Superior temporal gyrus (tissue), 1 donor: ENCODE data around the gene JAKMIP1.
A peak's percentile ranks its signal among the peaks of the same experiment; 100 is the strongest.

Experiments used
- DNase-seq: peaks from one replicate; pipeline ENCODE4 v3.0.0-alpha.2; 2016; ENCODE audit errors: extremely low spot score

The JAKMIP1 gene

DNA sequence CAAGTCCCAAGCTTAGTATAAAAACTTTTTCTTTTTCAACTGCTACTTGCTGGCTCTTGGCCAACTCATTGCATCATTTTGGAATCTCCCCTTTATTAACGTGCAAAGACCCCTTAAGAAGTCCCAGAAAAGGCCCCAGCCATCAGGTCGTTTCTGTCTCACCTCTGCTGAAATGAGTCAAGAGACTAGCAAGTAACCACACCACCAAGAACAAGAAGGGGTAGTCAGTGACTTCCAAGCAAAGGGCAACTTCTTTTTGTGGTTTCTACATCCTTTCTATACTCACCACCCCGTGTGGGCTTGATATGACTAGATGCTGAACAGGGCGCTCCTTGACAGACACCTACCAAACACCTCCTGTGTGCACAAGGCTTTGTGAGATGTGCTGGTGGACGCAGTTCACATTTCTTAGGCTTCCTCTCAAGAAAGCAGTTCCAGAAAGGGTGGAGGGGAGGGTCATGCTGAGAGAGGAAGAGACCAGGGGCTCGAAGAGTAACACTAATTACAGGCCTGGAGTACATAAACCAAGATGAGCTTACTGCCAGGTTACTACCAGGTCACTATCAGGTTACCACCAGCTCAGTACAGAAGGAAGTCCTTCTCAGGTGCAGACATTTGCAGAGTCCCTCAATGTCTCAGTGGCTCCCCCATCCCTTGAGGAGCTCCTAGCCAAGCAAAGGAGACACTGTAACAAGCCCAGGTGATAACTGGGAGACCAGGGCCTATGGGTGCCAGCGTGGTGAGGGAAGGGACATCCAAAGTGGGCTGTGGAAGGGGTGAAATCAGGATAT lies 19.3 kb downstream of the JAKMIP1 start:
- DNase-seq: no peak

DNA sequence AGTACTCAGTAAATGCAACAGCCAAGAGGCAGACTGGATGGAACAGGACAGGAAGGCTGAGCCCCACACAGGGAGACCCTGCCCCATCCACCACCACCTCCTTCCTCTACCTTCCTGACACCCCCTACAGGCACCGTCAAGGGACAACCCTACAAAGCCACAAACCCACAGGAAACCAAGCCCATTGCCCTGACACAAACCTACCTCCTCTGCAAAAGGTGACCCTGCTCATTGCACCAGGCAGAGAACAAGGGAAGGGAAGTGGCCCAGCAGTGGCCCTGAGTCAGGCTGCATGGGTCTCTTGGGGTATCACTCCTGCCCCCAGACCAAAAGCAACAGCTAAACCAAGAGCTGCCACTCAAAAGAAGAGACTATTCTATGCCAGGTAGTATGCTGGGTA lies 21.0 kb downstream of the JAKMIP1 start:
- DNase-seq: no peak

DNA sequence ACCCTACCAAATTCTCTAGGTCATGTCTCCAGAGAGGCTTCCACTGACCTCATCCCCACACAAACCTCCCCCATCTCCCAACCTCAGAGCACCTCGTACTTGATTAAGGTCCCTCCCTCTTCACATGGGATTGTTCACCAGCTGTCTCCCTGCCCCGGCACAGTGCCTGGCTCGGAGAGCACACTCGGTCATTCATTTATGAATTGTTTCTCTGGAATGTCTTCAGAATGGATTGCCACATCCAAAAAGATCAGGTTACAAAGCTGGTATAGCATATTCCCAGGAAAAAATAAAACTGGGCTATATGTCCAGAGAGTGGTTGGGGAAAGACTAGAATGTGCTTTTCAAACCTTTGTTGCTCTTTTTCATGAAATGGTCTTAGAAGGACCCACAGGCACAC lies 21.6 kb downstream of the JAKMIP1 start:
- no peak for DNase-seq

DNA sequence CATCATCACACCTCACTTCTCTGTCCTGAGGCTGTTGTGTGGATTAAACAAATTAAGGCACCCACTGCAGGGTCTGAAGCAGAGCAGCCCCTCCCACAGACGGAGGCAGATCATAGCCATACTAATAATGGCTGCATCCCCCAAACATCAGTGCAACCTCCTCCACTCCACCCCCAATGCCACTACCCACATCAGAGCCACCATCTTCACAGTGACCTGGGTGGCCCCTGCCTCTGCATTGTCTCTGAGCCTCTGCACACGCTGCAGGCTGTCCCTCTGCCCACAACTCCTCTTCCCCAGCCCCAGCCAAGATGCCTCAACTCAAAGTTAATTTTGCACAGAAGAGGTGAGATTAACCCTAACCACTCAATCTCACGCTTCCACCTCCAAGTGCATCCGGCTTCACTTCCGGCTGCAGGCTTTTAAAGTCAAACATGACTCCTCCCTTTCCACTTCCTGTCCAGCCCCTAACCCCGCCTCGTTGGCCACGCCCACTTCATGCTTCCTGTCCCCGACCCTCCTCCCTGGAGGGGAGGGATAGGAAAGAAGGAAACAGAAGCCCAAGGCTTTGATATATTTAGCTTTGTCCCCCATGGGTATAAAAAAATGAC lies 22.7 kb downstream of the JAKMIP1 start:
- no peak for DNase-seq

DNA sequence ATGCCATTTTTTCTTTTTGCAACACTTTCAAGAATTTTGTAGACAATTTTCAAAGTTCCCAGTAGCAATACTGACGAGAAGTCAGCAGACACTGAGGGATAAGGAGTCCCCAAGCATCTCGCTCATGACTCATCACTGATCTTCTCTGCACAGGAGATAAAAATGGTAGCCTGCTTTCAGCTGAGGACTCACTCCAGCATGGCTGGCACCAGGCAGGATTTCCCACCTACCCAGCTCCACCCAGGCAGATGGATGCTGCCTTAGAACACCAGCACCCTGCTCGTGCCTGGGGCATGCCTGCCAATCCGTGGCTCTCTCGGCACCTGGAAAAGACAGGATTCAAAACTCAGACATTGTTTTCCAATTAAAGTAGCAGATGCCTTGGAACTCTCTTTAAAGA lies 24.9 kb downstream of the JAKMIP1 start:
- DNase-seq: peak; percentile 50

DNA sequence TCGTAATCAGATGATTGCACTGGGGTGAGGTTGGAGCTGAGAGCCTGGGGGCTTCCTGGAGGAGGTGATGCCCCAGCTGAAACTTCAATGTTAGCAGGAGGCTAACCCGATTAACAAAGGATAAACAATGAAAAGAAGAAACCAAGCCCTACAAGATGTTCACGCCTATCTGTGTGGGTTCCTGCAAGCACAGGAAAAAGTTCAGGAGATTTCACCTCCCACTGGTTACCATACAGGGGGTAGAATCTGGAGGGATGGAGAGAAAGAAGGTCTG lies 27.5 kb downstream of the JAKMIP1 start:
- DNase-seq: no peak

DNA sequence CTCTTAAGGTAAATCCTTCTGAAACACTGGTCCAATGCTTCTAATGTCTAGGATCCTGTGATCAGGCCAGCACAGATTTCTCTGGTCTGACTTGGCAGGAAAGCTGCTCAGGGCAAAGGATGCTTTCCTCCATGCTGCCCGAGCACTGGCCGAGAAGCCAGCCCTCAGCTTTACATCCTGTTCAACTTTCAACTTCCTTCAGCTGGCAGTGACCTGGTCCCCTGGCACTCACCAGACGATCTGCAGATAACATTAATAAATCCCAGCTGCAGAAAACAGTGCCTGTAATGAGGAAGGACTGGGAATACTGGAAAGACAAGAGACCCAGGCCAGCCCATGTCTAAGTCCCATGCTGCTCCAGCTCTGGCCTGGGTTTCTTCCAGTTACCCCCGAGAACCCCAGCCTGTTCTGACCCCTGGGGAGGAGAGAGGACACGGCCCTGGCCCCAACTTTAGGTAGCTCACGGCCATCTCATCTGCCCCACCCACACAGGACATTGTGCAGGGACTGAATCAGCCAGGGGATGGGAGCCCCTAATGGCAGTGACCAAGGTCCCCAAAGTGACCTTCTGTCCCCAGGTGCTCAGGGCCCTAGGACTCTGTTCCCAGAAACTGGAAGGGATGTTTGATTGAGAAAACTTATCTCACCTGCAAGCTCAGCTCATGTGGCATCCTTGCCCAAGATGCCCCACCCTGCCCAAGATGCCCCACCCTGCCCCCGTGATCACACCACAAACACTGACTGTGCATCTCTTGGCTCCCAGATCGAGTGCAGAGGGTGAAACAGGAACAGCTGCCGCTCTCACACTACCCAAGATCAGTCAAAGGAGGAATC lies 28.0 kb downstream of the JAKMIP1 start:
- DNase-seq: no peak

DNA sequence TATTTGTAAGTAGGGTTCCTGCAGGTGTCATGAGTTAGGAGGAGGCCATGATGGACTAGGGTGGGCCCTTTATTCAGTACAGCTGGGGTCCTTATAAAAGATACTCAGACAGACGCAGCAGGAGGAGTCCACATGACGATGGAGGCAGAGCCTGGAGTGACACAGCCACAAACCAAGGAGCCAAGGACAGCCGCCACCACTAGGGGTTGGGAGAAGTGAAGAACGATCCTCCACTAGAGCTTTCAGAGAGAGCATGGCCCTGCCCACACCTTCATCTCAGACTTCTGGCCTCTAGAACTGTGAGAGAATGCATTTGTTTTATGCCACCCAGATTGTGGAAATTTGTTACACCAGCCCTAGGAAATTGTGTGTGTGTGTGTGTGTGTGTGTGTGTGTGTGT lies 31.1 kb downstream of the JAKMIP1 start:
- no peak for DNase-seq

DNA sequence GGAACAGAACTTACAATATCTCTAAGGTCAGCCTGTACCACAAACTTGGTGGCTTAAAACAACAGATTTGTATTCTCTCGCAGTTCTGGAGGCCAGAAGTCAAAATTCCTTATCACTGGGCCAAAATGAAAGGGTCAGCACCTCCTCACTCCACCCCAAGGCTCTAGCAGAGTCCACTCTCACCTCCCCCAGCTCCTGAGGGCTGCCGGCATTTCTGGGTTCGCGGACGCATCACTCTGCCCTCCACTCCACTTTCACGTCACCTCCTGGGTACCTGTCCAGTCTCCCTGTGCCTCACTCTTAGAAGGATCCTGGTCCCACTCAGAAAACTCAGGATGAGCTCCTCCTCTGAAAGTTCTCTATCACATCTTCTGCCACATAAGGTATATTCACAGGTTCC lies 34.6 kb downstream of the JAKMIP1 start:
- DNase-seq: no peak

DNA sequence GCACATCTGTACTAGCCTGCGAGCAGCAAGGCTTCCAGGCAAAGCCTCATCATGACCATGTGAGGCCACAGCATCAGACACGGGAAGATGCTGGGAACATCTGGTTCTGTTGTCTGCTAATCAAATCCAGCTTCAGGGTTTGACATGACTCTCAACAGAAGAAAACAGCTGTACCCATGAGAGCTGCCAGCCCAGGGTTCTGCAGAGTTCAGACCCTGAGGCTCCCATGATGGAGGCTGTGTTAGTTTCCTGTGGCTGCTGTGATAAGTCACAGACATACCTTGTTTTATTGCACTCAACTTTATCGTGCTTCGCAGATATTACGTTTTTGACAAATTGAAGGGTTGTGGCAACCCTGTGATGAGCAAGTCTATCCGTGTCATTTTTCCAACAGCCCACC lies 37.5 kb downstream of the JAKMIP1 start:
- DNase-seq: no peak

DNA sequence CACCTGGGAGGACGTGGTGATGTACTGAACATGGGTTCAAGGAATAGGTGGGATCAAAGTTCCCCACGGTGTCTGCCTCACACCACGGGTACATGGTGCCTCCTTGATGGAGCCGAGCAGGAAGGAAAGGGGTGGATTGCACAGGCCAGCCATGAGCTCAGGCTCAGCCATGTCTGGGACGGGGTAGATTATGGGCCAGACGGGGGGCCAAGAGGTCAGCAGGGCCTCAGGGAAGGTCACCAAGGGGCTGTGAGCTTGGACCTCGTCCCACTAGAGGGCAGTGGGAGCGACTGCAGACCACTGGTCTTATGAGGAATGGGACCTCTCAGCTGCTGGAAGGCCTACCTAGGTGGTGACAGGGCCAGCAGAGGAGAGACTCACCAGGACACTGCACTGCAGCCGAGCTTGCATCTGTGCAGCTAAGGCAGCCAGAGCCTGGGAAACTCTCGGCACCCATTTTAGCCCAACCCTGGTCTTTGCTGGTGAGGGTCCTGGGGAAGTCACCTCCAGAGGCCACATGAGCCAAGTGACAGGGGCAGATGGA lies 38.4 kb downstream of the JAKMIP1 start:
- no peak for DNase-seq

DNA sequence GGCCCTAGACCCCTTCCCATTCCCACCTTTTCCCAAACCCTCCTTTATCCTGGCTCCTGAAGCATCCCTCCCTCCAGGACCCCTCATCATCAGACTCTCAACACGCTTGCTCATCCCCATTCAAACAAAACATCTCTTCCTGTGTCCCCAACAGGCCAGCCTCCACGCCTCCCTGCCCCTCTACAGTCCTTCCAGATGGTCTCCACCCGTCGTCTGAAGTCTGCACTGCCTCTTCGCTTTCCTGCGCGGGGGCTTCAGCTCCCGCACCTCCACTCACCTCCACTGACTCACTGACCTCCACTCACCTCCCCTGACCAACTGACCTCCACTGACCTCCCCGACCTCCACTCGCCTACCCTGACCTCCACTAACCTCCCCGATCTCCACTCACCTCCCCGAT lies 39.8 kb downstream of the JAKMIP1 start:
- DNase-seq: no peak

DNA sequence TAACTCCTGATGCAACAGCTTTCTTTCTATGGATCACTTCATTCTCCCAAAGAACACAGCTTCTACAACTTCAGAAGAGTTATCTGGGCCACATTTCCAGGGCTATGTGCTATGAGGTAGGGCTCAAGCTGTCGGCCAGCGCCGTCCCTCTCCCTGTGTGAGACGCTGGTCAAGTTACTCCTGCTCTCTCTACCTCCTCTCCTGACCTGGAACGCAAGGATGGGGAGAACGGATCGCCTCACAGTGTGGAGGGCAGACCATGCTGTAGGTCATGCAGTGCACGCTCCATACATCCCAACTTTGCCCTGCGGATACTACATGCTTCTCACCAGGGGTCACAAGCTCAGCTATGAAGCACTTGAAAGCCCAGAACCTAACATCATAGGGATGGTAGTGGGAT lies 42.4 kb downstream of the JAKMIP1 start:
- DNase-seq: no peak

DNA sequence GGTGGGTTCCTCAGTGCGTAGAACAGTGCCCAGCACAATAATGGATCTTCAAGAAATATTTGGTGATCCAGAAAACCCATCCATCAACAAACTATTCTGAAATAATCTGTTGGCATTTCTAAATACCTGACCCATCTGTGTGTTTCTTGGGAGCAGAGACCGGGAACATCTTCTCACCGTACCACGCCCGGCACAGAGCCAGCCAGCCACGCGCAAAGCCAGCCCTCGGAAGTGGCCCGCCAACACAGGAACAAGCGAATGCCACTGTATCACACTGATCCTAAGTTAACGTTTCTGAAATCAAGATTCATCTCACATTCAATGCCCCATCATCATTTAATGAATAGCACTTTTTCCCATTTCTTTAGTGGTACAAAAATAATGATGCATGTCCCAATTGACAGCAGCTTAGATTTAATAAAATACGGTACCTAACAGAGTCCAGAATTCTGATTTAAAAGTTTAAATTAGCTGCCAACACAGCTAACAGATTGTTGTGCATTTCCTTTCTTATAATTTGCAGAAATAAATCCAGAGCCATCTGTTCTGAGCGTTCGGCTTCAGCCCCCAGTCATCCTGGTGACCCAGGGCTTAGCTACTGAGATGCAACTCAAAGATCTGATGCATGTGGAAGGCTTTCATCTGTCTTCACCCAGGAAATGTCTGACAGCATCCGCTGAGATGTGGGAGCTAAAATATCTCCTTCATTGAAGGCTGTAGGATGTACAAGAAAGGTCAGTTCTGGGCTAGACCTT lies 44.2 kb downstream of the JAKMIP1 start:
- DNase-seq: no peak

DNA sequence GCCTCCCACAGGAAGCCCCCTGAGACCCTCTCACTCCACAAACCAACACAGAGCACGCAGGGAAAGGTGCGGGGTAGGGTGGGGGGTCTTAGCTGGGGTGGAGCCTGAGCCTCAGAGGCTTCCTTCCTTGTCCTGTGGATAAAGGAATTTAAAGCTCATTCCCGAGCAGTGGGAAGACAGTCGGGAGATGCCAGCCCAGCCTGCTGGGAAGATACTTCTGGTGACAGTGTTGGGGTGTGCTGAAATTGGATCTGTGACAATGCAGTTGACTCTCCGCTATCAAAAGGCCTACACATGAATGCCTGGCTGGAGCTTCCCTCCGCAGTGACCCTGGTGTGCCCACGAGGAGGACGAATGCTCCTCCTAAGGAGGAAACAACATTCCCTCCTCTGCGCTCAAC lies 45.5 kb downstream of the JAKMIP1 start:
- no peak for DNase-seq

DNA sequence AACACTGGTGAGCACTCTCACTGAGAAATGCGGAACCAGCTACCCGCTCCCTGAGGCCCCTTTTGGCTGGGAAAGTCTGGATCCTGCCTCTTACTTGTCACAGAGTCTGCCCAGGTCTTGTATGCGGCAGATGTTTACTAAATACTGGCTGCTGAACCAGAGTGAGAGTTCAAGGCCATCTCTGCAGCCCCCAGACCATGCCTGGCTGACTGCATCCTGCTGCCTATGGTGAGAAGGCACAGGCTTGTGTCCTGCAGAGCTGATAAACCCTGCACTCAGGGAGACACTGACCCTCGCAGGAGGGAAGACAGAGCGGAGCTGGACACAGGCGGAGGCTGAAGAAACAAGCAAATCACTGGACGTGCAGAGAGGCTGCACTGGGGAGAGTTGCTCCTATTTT lies 46.5 kb downstream of the JAKMIP1 start:
- no peak for DNase-seq

DNA sequence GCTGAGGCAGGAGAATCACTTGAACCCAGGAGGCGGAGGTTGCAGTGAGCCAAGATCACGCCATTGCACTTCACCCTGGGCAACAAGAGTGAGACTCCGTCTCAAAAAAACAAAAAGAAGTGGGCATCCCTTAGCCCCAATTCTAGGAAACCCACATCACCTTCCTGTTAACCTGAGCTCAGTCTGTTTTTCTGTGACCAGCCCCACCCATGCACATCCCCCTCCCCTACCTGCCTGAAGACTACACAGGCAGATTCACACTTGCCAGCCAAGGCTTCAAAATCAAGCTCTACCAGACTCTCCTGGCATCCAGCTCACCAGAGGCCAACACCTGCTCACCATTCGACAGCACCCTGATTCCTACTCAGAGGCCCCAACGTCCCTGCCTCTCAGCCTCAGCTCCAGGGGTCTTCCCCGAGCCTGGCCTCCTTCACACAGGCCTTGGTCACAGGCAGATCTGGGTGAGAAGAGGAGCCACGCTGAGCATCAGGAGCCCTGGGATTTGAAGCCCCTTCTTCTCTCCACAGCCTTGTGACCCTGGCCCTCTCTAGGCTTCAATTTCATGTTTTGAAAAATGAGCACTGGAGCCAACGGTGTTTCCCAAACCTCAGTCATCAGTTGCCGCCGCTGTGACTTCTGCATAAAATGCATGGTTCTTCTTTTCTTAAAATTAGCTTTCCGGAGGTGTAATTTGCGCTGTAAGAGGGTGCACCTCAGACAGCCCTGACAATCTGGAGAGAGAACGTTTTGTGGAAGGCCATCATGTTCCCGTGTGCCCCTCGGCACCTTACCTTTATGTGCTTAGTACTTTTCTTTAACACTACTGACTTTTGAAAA lies 47.3 kb downstream of the JAKMIP1 start:
- no peak for DNase-seq

DNA sequence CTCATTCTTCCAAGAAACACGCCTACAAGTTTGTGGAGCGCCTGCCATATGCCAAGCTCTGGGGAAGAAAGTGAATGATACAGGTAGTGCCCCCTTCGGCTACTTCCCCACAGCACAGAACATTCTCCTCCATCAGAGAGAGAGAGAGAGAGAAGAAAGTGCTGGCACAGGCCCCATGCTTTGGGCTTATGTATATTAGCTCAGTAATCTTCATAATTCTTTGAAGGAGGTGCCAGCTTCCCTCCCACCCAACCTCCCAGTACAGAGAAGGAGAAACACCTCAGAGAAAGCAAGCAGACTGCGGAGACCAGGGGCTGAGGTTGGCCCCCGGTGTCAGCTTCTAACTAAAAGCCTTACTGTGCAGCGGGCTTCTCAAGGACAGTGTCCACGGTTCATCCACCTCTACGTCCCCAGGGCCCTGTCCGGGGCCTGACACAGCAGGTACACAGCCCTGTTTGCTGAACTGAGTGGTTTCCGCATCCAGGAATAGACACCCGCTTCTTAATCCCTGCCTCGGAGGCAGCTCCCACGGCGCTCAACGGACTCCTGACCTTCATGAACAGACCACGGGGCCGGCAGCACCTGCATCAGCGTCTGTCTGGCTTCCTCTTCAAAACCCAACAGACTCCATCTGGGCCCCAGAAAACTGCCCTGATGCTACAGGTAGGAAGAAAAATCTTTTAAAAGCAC lies 50.2 kb downstream of the JAKMIP1 start:
- DNase-seq: no peak

DNA sequence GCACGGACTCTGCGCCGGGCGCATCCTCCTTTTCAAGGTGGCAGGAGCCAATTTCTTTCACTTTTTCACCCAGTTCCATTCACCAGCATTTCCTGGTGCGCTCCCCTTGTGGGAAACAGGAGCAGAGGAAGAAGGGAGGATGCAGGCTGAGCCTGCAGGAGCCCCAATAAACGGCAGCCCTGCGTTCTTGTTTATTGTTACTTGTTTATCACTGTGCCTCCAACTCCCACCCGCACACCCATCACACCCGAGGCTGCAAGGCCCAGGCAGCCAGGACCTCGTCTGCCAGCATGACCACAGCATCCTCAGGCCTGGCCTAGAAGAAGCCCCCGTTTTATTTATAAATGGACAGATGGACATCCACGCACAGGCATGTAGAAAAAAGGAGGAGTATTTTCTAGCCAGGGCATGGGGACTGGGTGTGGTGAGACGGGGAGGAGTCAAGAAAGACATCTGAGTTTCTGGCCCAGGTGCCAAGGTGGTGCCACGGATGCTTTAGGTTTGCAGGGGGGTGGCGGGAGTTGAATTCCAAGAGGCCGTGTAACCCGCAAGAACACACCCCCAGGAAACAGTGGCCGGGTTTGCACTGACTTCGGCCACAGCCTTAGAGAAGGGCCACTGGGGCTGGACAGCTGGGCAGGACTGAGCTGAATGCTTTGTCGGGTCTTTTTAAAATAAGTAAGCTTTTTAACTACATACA lies 51.7 kb downstream of the JAKMIP1 start:
- DNase-seq: no peak

DNA sequence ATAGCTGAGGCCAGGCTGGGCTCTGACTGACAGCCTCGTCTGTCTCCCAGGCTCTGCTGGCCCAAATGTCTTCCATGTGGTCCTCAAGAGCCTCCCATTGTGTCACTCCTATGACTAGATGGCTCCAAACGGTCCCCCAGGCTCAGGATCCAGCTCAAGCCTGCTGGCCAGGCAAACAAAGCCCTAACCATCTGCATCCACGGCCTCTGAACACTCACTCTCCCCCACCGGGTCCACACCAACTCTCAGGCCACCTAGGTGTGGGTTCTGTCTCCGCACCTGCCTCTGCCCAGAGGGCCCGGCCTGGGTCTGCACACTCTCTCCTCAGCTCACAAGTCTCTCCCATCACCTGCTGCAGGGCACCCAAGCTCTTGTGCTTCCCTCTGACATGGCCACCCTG lies 52.9 kb downstream of the JAKMIP1 start:
- DNase-seq: no peak
